Stomach (tissue), 9 donors: ENCODE data around the gene TNFRSF6B. TPM values are rescaled to one million over a fixed set of nuclear protein-coding genes. Genes with fewer than 3 reads are reported as not detected.

Source experiments
- DNase-seq, 2 donors: peaks; one replicate each; pipeline versions ENCODE4 v3.0.0 to v3.0.0-alpha.2; 2013 to 2019
- H3K27ac ChIP-seq, 5 donors: fragments of 200-600 bp in 4 of 5; sonication (generic) in 4 of 5; one replicate each; pipeline ENCODE4 v1.5.1; 2013 to 2019; ENCODE audit warnings: mild to moderate bottlenecking in 1 of 5, moderate library complexity in 1 of 5
- H3K27me3 ChIP-seq, 3 donors: fragments of 200-600 bp; sonication (generic); one replicate each; pipeline ENCODE4 v1.5.1; 2017 to 2019; ENCODE audit warnings: mixed run types in 1 of 3
- H3K36me3 ChIP-seq, 4 donors: fragments of 200-600 bp; sonication (generic); 1 replicate in 3 of 4; 2 replicates in 1 of 4; pipeline ENCODE4 v1.5.1; 2016 to 2019
- H3K4me1 ChIP-seq, 4 donors: fragments of 200-600 bp; sonication (generic); one replicate each; pipeline ENCODE4 v1.5.1; 2016 to 2019
- H3K4me3 ChIP-seq, 4 donors: fragments of 200-600 bp; sonication (generic) in 3 of 4; one replicate each; pipeline ENCODE4 v1.5.1; 2016 to 2019; ENCODE audit warnings: mild to moderate bottlenecking in 1 of 4
- H3K9me3 ChIP-seq, 4 donors: fragments of 200-600 bp; sonication (generic); one replicate each; pipeline ENCODE4 v1.5.1; 2016 to 2019
- CTCF ChIP-seq, 7 experiments: fragments of 450-650 bp in 4 of 7; fragments of 200-600 bp in 3 of 7; sonication (generic) in 3 of 7; IDR thresholded peaks; one replicate each; pipeline ENCODE4 v1.5.1; 2016 to 2019; ENCODE audit warnings: antibody characterized with exemption in 7 of 7, control low read depth in 2 of 7, mild to moderate bottlenecking in 1 of 7
- EP300 ChIP-seq: sonication (generic); formaldehyde crosslinking; IDR thresholded peaks from one replicate; pipeline ENCODE4 v1.6.1; 2017; ENCODE audit warnings: antibody characterized with exemption
- POLR2A ChIP-seq, 4 donors: fragments of 450-650 bp; IDR thresholded peaks; one replicate each; pipeline ENCODE4 v1.6.1; 2016; ENCODE audit warnings: antibody characterized with exemption in 4 of 4, control low read depth in 2 of 4, mild to moderate bottlenecking in 1 of 4, moderate library complexity in 1 of 4
- POLR2AphosphoS5 ChIP-seq, 3 donors: sonication (generic); formaldehyde crosslinking; IDR thresholded peaks; one replicate each; pipeline ENCODE4 v1.6.1; 2016; ENCODE audit warnings: antibody characterized with exemption in 3 of 3
- WGBS, 5 donors: extraction: QIAGEN DNeasy Blood & Tissue Kit in 3 of 5; methylation state at CpG; one replicate each; pipeline versions ENCODE4 v1.1.5 to v1.1.7; 2013 to 2018; 5-methylcytosine and 5-hydroxymethylcytosine counted together
- intact Hi-C: fragments of 100-400 bp; cut with DNase I; formaldehyde crosslinking; loops from one replicate; pipeline ENCODE4 v1.15.1; 2023; ENCODE audit warnings: low total_unique reads
- polyA plus RNA-seq, 3 donors: library from polyadenylated mRNA; stranded (reverse); fragments of 200-250 nt; gene quantifications; one replicate each; pipeline ENCODE4 v1.2.3, GENCODE V29; 2013
- total RNA-seq, 5 donors: library from RNA; depleted of rRNA; stranded (reverse); fragments of >200 nt; gene quantifications; one replicate each; pipeline versions ENCODE4 v1.1.0 to v1.2.3, GENCODE V29; 2014 to 2016
- donor health status: healthy with polysubstance abuse.
- donor health status: Bipolar disorder and iron deficiency.
- donor health status: healthy.

TNFRSF6B gene
- total and polyA plus RNA-seq, 8 donors, result 1.1 to 26.2 (median 8.5) TPM; not detected in 1

- no peak for TF ChIP-seq CTCF (IDR thresholded peaks at IDR 0.05)
- no peak for TF ChIP-seq POLR2A (IDR thresholded peaks at IDR 0.05)
- no peak for TF ChIP-seq EP300
- TF ChIP-seq POLR2AphosphoS5 (IDR thresholded peaks at IDR 0.05), result no peak
- peaks cover 32 to 74% (median 49%) of the 10 kb centered on the region in 4 donors for H3K4me1 ChIP-seq
- DNase-seq, result no peak
- no peak overlapping the region for H3K4me3 ChIP-seq
- no peaks in the 10 kb centered on the region for H3K9me3 ChIP-seq
- H3K27me3 ChIP-seq, result no peaks in the 10 kb centered on the region
- 80 to 92% (median 86%) methylated on average over 20 to 44 of the region's 44 CpGs for WGBS, 5 donors
- intact Hi-C loops, result no loop called here
- peak overlapping the region in 4 of 5 donors; percentile 82 to 93 (median 83) for H3K27ac ChIP-seq
- H3K36me3 ChIP-seq, result peaks cover 4 to 32% (median 9%) of the 10 kb centered on the region in 4 donors
Observed at GRCh38 chr20:63689046-63690002, 7.1 kb upstream of the TNFRSF6B start.

DNA sequence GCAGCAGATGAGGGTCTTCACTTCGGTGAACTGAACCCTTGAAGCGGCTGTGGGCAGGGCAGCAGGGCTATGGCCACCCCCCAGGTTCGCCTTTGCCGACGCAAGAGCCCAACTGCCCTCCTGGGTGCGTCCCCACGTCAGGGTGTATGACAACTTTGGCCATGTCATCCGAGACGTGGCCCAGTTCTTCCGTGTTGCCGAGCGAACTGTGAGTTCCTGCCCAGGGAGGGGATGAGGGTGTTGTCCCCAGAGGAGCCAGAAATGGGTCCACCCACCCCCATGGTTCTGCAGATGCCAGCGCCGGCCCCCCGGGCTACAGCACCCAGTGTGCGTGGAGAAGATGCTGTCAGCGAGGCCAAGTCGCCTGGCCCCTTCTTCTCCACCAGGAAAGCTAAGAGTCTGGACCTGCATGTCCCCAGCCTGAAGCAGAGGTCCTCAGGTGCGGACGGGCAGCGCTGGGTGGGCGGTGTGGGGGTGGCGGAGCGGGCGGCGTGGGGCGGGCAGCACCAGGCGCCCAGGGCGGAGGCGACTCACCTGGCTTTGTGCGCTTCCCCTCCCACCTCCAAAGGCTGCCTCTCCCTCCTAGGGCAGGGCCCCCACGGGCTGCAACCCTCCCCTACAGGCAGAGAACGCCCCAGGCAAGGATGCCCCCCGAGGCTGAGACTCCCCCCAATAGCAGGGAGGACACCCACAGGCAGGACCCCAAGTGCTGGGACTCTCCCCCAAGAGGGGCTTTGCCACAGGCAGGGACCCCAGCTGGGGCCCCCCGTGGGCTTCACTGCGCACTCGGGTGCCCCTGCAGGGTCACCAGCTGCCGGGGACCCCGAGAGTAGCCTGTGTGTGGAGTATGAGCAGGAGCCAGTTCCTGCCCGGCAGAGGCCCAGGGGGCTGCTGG lies 6.2 kb upstream of the TNFRSF6B start:
- H3K4me1 ChIP-seq, result peaks cover 32 to 72% (median 47%) of the 10 kb centered on the region in 4 donors
- no peaks in the 10 kb centered on the region for H3K9me3 ChIP-seq
- no peak overlapping the region for H3K4me3 ChIP-seq
- H3K27me3 ChIP-seq, result no peaks in the 10 kb centered on the region
- TF ChIP-seq CTCF (IDR thresholded peaks at IDR 0.05) (no peak), POLR2AphosphoS5 (IDR thresholded peaks at IDR 0.05) (no peak), EP300 (no peak), POLR2A (IDR thresholded peaks at IDR 0.05) (no peak)
- H3K27ac ChIP-seq, result peak overlapping the region in 2 of 5 donors; percentile 26 to 83
- WGBS, 5 donors, result 85 to 94% (median 91%) methylated on average over 13 to 40 of the region's 40 CpGs
- intact Hi-C loops, result no loop called here
- no peak for DNase-seq
- H3K36me3 ChIP-seq, result peaks cover 14 to 41% (median 18%) of the 10 kb centered on the region in 4 donors

- DNase-seq, result peak in 1 of 2 donors; percentile 30
- no peak overlapping the region for H3K4me3 ChIP-seq
- no peak for TF ChIP-seq POLR2AphosphoS5 (IDR thresholded peaks at IDR 0.05)
- no peak for TF ChIP-seq EP300
- TF ChIP-seq CTCF (IDR thresholded peaks at IDR 0.05), result no peak
- no peak for TF ChIP-seq POLR2A (IDR thresholded peaks at IDR 0.05)
- intact Hi-C loops, result no loop called here
- H3K36me3 ChIP-seq, result peaks cover 16 to 45% (median 23%) of the 10 kb centered on the region in 4 donors
- 68 to 77% (median 70%) methylated on average over 14 to 24 of the region's 24 CpGs for WGBS, 5 donors
- H3K9me3 ChIP-seq, result no peaks in the 10 kb centered on the region
- H3K27me3 ChIP-seq, result no peaks in the 10 kb centered on the region
- H3K4me1 ChIP-seq, result peaks cover 26 to 72% (median 46%) of the 10 kb centered on the region in 4 donors
- peak overlapping the region in 3 of 5 donors; percentile 10 to 56 (median 29) for H3K27ac ChIP-seq
Observed at GRCh38 chr20:63690898-63691710, 5.3 kb upstream of the TNFRSF6B start.
